HG03139 (cell line): ENCODE data around the gene AP4M1.

ENCODE experiments used
- ATAC-seq: cut with Tn5 transposase; IDR thresholded peaks from one replicate; pipeline ENCODE4 v1.9.1; 2021; ENCODE audit not compliant: unreplicated experiment

Gene AP4M1

GRCh38 chr7:100085515-100085914, 15.9 kb upstream of the AP4M1 start:
- no peak for ATAC-seq

GRCh38 chr7:100087055-100087750, 14.2 kb upstream of the AP4M1 start:
- no peak for ATAC-seq

DNA sequence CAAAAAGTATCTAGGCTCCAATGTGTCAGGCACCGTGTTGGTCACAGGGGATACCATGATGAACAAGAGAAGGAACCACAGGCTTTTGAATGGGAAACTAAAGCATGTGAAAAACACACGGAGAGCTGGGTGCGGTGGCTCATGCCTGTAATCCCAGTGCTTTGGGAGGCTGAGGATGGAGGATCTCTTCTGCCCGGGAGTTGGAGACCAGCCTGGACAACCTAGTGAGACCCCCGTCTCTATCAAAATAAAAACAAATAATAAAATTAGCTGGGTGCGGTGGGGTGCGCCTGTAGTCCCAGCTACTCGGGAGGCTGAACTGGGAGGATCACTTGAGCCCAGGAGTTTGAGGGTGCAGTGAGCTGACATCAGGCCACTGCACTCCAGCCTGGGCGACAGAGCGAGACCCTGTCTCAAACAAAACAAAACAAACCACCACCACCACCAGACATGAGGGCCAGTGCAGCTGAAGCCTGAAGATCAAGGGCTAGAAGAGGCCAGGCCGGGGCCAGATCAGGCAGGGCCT, 13.3 kb upstream of the AP4M1 start:
- ATAC-seq = no peak

DNA sequence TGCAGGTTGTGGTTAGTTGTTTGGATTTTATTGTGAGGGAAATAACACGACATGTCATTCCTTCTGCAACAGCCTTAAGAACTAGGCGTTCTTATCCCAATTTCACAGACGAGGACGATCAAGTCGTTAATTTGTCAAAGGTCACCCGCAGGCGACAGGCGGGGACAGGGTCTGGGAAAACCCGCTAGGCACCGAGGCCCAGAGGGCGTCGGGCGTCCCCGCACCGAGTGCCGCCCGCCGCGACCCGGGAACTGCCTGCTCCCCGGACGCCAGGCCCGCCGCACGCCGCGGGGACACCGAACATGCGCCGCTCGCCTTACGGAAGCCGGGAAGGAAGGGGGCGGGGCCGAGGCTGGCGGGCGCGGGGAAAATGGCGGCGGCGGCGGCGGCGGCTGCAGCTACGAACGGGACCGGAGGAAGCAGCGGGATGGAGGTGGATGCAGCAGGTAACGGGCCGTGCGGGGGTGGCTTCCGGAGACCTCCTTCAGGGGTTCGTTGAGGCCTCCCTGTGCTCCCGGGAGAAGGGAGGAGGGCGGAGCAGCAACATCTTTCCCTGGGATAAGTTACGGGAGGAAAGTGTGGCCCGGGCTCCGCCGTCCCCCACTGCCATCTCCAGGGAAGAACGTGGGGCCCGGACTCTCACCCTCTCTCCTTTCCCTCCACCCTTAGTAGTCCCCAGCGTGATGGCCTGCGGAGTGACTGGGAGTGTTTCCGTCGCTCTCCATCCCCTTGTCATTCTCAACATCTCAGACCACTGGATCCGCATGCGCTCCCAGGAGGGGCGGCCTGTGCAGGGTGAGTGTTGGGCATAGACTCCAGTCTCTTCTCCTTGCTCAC, 12.6 kb upstream of the AP4M1 start, which contains the start of gene COPS6:
COPS6 (plus strand) TSS at position 349 of the 837 bp plus-strand sequence; CDS start at position 371, 22 bp downstream.
- no peak for ATAC-seq

- ATAC-seq = no peak
Observed at GRCh38 chr7:100089458-100090196, 11.8 kb upstream of the AP4M1 start.

DNA sequence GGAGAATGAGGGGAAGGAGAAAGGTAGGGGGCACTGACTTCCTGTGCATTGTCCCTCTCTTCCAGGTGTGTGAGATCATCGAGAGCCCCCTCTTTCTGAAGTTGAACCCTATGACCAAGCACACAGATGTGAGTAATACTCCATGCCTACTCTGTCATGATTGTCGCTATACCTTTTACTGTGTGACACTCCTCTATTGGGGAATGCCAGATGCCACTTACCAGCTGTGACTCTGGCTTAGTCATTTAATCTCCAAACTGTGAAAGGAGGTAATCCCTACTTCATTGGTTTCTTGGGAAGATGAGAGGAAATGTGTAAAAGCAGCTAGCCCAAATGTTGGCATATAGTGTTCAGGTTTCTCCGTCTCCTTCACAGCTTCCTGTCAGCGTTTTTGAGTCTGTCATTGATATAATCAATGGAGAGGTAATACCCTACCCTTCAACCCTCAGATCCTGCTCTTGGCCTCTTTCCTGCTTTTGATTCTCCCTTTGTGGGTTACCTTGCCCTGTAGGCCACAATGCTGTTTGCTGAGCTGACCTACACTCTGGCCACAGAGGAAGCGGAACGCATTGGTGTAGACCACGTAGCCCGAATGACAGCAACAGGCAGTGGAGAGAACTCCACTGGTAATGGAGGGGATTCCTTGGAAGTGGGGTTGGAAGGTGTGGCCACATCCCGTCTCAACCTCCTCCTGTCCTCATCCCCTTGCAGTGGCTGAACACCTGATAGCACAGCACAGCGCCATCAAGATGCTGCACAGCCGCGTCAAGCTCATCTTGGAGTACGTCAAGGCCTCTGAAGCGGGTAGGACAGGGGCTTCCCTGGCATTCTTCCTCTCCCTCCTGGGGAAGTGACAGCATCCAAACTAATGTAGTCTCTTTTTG, 10.7 kb upstream of the AP4M1 start:
- ATAC-seq = no peak

- ATAC-seq = no peak
Observed at GRCh38 chr7:100091411-100092181, 9.8 kb upstream of the AP4M1 start.

DNA sequence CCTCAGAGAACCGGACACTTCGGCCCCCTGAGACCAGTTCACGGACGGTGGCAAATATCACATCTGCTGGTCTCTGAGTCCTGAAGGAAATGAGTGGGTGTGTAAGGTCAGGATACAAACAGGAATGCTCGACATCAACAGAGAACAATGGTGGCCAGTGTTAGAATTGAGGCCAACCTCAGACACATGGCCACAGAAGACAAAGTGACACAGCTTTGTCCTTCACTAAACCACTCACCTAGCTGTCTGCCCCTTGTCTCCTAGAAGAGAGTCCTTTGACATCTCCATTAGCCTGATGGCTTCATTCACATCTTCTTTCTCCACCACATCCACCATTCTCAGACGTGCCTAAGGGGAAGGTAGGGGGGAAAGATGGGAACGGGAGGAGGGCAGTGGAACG, 8.4 kb upstream of the AP4M1 start:
- ATAC-seq = no peak

DNA sequence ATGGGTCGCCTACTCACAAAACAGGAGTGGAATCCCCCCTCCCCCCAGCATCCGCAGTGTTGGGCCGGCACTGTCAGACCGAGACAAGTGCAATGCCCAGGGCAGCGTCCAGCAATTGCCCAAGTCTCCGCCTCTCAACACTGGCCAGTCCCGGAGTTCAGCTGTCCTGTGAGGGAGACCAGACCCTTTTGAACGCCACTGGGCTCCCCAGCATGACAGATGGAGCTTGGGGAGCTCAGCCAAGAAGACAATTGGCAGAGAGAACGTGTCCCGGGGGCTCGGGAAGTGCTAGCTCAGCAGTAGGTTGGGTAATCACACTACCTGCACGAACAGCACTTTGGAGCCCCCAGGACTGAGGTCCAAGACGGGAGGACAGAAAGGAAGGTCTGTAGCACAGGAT, 7.9 kb upstream of the AP4M1 start:
- no peak for ATAC-seq

DNA sequence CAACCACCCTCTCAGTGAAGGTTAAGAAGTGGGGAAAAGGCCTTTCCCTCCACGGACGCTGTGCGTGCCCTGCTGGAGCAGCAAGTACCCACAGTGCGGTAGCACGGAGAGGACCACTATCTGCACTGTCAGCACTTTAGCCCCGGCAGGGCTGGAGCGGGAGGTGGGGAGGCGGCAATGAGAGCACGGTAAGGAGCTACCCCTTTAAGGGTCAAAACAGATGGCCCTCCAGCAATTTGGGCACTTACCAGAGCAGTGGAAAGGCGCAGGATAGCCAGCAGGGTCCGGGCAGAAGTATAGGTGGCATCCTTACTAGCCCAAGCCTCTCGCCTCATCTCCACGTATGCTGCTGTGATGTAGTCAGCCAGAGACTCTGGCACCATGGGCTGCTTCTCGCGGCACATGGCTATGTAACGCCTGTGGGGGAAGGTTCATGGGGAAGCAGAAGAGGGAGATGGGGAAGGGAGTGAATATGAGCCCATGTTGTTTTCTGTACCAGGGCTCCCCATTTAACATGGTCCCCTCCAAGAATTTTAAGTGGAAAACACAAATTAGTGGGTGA, 7.4 kb upstream of the AP4M1 start:
- ATAC-seq = no peak

GRCh38 chr7:100095289-100095688, 6.2 kb upstream of the AP4M1 start:
- no peak for ATAC-seq

GRCh38 chr7:100095704-100096103, 5.7 kb upstream of the AP4M1 start:
- no peak for ATAC-seq

- ATAC-seq = no peak
Observed at GRCh38 chr7:100098913-100099312, 2.5 kb upstream of the AP4M1 start.

DNA sequence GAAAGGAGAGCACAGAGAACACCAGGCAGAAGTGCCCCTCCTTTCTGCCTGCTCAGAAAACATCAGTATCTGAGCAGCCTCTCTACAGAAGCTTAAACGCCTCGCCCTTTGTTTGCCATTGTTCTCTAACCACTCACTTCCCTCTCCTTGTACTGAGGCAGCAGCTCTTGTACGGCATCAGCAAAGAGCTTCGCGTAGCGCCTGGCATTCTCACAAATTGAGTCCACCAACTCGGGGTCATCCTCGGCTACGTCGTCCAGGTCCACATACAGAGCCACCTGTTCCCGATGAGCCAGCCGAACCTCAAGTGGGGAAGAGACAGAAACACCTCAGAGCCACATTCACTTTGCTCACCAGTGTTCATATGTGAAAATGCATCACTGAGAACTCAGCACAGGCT, 2.0 kb upstream of the AP4M1 start:
- no peak for ATAC-seq

DNA sequence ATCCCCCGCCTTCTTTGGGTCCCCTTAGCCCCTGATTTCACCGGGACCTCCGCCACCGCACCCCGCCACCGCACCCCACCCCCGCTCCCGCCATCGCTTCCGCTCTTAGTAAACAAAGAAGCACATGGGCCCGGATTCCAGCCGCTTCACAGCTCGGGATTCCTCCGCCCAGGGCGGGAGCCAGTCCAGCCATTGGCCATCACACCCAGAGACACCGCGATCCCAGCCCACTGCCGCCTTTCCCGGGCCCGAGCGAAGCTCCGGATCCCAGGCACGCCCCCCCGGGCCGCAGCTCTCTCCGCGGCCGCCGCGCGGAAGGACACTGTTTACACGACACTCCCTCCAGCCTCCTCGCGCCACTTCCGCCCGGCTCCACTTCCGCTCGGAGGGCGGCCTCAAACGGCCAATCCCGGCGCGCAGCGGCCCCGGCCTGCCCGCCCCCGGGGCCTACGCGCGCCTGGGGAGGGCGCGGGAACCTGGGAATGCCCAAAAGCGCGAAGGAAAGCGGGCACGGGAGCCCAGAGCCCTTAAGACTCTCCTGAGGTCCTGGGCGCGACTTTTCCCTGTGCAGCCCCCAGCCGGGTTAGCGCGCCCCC, 925 bp upstream of the AP4M1 start:
- peak; percentile 52 for ATAC-seq

GRCh38 chr7:100102950-100103840, 1.8 kb downstream of the AP4M1 start:
- ATAC-seq = no peak

DNA sequence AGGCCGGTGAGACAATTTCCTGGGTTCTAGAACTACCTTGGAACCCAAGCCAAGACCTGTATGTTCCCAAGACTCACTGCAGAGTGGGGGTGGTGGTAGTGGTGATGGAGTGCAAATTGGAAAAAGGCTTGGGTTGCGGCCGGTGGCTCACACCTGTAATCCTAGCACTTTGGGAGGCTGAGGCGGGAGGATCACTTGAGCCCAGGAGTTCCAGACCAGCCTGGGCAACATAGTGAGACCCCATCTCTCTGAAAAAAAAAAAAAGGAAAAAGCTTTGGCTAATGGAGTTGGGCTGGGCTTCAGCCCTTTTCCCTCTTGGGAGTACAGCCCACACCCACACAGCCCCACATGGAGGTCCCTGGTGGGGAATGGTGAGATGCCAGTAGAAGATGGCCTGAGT, 4.1 kb downstream of the AP4M1 start:
- ATAC-seq = no peak

DNA sequence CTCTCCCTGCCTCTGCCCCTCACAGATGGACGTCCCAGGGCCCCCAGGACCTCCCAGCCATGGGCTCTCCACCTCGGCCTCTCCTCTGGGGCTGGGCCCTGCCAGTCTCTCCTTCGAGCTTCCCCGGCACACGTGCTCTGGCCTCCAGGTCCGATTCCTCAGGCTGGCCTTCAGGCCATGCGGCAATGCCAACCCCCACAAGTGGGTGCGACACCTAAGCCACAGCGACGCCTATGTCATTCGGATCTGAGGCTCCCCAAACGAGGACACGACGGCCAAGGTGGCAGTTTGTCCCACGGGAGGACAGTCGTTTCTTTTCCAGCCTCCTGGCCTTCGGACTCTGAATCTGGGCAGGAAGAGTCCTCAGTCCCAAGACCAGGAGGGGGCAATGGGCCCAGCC, 5.2 kb downstream of the AP4M1 start:
- ATAC-seq = no peak
